Measurements from ENCODE around the gene TBC1D16. TPM values are rescaled to one million over a fixed set of nuclear protein-coding genes. Genes with fewer than 3 reads are reported as not detected.

TBC1D16 gene
- total RNA-seq, 1 donor from 2014 or later: 19.3 TPM

DNA sequence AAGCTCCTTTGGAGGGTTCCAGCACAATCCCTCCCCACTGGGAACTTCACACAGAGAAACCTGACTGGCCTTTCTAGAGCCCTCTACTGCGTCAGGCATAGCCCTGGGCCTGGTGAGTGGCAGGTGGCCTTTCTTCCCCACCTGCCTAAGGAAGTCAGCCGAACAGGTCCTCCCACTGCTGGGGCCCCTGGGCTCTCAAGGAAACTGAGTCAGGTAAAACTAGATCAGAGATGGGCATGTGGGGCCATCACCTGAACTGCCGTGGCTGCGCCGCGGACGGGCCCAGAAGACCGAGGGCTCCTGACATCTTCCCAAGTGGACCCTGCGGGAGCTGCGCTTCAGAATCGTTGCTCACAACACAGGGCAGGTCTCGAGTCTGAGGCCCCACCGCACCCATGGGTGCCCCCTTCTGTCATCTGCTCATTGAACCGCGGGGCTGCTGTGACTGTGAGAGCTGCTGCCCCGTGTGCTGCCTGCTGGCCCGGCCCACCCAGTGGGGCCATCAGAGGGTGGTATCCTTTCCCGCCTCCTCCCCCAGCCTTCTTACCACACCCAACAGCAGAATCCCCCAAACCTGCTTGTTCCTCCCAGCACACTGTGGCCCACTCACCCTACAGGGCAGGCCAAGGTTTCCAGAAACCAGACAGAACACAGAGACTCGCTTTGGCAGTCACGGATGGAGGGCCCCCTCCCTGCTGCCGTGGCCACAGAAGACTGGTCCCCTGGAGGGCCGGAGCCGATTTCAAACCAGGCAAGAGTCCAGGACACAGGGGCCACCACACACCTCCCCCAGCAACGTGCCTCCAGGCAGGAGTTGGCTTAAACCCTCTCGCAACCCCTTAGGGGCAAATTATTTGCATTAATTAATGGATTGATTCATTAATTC lies 81.1 kb downstream of the TBC1D16 start:
- Histone ChIP-seq H3K4me1 (ENCODE audit: control insufficient read depth in 3 of 3, insufficient read depth in 3 of 3, low read length in 3 of 3) (peaks cover 0 to 16% (median 13%) of the 10 kb centered on the region in 3 donors), H3K4me3 (ENCODE audit: low read length in 3 of 3) (no peak overlapping the region), H3K27me3 (ENCODE audit: control insufficient read depth in 3 of 3, insufficient read depth in 3 of 3, low read length in 3 of 3) (no peaks in the 10 kb centered on the region), H3K9me3 (ENCODE audit: control insufficient read depth in 3 of 3, low read length in 3 of 3) (no peaks in the 10 kb centered on the region), H3K9ac (ENCODE audit: low read depth in 1 of 3, low read length in 3 of 3) (no peak overlapping the region), H3K27ac (ENCODE audit: low read depth, low read length) (no peak overlapping the region), H3K36me3 (ENCODE audit: control insufficient read depth in 3 of 3, insufficient read depth in 3 of 3, low read length in 3 of 3) (peaks cover 0 to 4% (median 2%) of the 10 kb centered on the region in 3 donors)

DNA sequence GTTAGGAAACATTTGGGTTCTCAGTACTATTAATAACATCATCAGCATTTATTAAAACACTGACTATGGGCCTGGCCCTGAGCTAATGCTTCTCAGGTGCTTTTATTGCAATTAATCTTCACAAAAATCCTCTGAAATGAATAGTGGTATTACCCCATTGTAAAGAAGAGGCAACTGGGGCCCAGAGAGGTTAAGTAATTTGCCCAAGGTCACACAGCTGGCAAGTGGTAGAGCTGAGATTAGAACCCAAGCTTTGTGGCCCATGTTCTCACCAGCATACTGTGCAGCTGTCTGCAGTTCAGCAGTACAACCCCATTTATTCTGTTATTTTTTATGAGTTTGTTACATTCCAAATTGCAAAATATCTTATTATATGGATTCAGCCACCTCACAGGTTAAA lies 82.3 kb downstream of the TBC1D16 start:
- Histone ChIP-seq H3K4me3 (ENCODE audit: low read length in 3 of 3) (no peak overlapping the region), H3K4me1 (ENCODE audit: control insufficient read depth in 3 of 3, insufficient read depth in 3 of 3, low read length in 3 of 3) (peaks cover 0 to 16% (median 13%) of the 10 kb centered on the region in 3 donors), H3K27ac (ENCODE audit: low read depth, low read length) (no peak overlapping the region), H3K9ac (ENCODE audit: low read depth in 1 of 3, low read length in 3 of 3) (no peak overlapping the region), H3K9me3 (ENCODE audit: control insufficient read depth in 3 of 3, low read length in 3 of 3) (no peaks in the 10 kb centered on the region), H3K27me3 (ENCODE audit: control insufficient read depth in 3 of 3, insufficient read depth in 3 of 3, low read length in 3 of 3) (no peaks in the 10 kb centered on the region), H3K36me3 (ENCODE audit: control insufficient read depth in 3 of 3, insufficient read depth in 3 of 3, low read length in 3 of 3) (peaks cover 0 to 9% (median 4%) of the 10 kb centered on the region in 3 donors)

DNA sequence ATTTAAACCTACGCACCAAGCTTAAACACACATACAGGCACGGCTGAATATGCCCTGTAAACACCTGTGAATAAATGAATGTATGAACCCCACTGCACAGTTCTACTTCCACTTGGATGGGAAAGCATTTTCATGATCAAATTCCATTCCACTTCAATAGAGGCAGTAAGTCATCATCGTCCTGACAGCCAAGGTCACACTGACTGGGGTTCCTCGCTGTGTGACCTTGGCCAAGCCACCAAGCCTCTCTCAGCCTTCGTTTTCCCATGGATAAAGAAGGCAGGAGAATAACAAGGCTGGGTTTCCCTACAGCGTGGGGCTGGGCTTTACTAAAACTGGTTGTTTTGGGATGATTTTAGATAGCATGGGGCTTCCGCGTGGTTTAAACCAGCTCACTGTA lies 82.8 kb downstream of the TBC1D16 start:
- H3K4me3 ChIP-seq (ENCODE audit: low read length in 3 of 3): no peak overlapping the region
- H3K27me3 ChIP-seq (ENCODE audit: control insufficient read depth in 3 of 3, insufficient read depth in 3 of 3, low read length in 3 of 3): no peaks in the 10 kb centered on the region
- H3K27ac ChIP-seq (ENCODE audit: low read depth, low read length): no peak overlapping the region
- no peaks in the 10 kb centered on the region for H3K9me3 ChIP-seq (ENCODE audit: control insufficient read depth in 3 of 3, low read length in 3 of 3)
- peaks cover 0 to 16% (median 13%) of the 10 kb centered on the region in 3 donors for H3K4me1 ChIP-seq (ENCODE audit: control insufficient read depth in 3 of 3, insufficient read depth in 3 of 3, low read length in 3 of 3)
- H3K9ac ChIP-seq (ENCODE audit: low read depth in 1 of 3, low read length in 3 of 3): no peak overlapping the region
- peaks cover 0 to 10% (median 4%) of the 10 kb centered on the region in 3 donors for H3K36me3 ChIP-seq (ENCODE audit: control insufficient read depth in 3 of 3, insufficient read depth in 3 of 3, low read length in 3 of 3)

DNA sequence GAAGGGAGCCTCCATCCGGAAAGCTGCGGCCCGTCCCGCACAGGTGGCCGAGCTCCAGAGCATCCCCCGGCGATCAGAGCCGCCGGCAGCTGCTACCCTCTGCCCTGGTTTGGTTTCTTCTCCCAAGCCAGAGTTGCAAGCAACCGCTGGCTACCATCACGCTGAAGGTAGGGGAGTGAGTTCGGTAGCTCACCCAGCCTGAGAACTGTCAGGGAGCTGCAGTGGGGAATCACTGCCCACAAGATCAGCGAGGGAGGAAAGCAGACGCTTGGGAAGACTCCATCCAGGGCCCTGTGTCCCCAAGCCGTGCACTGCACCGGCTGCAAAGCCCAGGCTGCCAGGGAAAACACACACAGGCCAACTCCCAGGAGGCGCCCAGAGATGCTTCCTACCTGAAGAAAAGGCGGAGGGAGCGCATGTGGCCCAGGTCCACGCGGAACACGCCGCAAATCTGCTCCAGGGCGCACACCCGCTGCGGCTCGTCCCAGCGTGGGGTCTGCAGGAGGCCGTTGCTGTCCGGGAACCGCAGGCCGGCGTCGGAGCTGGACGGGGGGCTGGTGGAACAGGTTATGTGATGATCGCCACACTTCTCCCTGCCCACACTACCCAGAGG lies 83.3 kb downstream of the TBC1D16 start:
- Histone ChIP-seq H3K9ac (ENCODE audit: low read depth in 1 of 3, low read length in 3 of 3) (peak overlapping the region in 1 of 3 donors; percentile 25), H3K27ac (ENCODE audit: low read depth, low read length) (no peak overlapping the region), H3K4me3 (ENCODE audit: low read length in 3 of 3) (no peak overlapping the region)

DNA sequence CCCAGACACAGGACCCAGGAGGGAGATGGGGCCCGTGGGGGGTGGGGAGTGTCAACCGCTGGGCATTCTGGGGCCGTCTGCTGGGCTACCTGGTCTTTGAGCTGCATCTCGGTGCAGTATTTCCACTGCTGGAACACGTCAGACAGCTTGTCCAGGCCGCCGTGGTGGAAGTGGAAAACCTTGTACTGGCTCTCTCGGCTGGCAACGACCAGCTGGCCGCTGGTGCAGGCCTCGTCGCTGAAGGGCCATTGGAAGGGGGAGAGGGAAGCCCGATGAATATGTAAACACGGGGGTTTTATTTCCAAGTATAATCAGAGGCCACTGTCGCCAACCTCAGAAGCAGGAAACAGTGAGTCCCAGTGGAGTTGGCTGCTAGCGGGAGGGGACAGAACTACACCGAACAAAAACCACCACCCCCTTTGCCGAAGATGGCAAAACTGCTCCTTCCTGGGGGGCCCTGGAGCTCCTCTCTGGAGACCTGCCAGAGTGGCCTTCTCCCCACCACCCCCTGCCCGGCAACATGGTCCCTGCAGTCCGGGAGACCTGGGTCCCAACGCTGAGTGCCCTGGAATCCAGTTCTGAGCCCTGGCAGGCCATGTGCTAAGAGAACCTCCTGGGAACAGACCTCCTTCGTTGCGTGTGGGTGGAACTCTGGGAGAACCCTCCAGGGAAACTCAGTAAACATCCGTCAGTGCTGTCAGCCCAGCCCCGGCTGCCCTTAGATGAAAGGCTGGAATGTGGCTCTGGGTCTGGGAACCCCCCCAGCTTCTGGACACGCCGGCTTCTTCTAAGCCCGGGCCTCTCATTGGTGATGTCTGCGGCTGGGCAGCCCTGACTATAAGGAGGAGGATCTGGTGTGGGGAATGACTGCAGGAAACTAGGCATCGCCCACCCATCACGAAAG lies 84.1 kb downstream of the TBC1D16 start:
- Histone ChIP-seq H3K4me3 (ENCODE audit: low read length in 3 of 3) (peak overlapping the region in 1 of 3 donors; percentile 13), H3K36me3 (ENCODE audit: control insufficient read depth in 3 of 3, insufficient read depth in 3 of 3, low read length in 3 of 3) (peaks cover 6 to 15% (median 12%) of the 10 kb centered on the region in 3 donors), H3K4me1 (ENCODE audit: control insufficient read depth in 3 of 3, insufficient read depth in 3 of 3, low read length in 3 of 3) (peaks cover 0 to 16% (median 13%) of the 10 kb centered on the region in 3 donors), H3K9ac (ENCODE audit: low read depth in 1 of 3, low read length in 3 of 3) (peak overlapping the region in 2 of 3 donors; percentile 8 to 43), H3K27me3 (ENCODE audit: control insufficient read depth in 3 of 3, insufficient read depth in 3 of 3, low read length in 3 of 3) (no peaks in the 10 kb centered on the region), H3K9me3 (ENCODE audit: control insufficient read depth in 3 of 3, low read length in 3 of 3) (no peaks in the 10 kb centered on the region), H3K27ac (ENCODE audit: low read depth, low read length) (no peak overlapping the region)

More for the DNA sequence above, 83.3 kb downstream of the TBC1D16 start:
- Histone ChIP-seq H3K27me3 (ENCODE audit: control insufficient read depth in 3 of 3, insufficient read depth in 3 of 3, low read length in 3 of 3) (no peaks in the 10 kb centered on the region), H3K36me3 (ENCODE audit: control insufficient read depth in 3 of 3, insufficient read depth in 3 of 3, low read length in 3 of 3) (peaks cover 4 to 10% (median 7%) of the 10 kb centered on the region in 3 donors), H3K9me3 (ENCODE audit: control insufficient read depth in 3 of 3, low read length in 3 of 3) (no peaks in the 10 kb centered on the region), H3K4me1 (ENCODE audit: control insufficient read depth in 3 of 3, insufficient read depth in 3 of 3, low read length in 3 of 3) (peaks cover 0 to 16% (median 13%) of the 10 kb centered on the region in 3 donors)

DNA sequence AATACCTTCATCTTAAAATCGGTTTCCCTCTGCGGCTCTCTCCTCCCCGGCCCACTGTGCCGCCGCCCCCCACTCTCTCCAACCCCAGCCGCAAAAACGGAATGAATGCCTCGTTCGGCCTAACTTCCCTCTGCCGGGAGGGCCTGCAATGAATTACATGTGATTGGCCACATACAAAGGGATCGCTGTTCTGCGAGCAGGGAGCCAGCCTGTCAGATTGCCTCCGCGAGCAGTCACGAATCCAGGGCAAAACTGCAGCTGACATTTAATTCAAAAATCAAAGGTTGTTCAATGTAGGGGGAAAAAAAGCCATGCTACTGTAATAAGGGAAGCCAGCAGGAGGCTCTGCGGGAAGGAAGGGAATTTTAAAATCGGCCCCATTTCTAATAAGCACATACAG lies 84.9 kb downstream of the TBC1D16 start:
- H3K4me3 ChIP-seq (ENCODE audit: low read length in 3 of 3): no peak overlapping the region
- H3K9me3 ChIP-seq (ENCODE audit: control insufficient read depth in 3 of 3, low read length in 3 of 3): no peaks in the 10 kb centered on the region
- H3K27me3 ChIP-seq (ENCODE audit: control insufficient read depth in 3 of 3, insufficient read depth in 3 of 3, low read length in 3 of 3): no peaks in the 10 kb centered on the region
- H3K27ac ChIP-seq (ENCODE audit: low read depth, low read length): no peak overlapping the region
- H3K9ac ChIP-seq (ENCODE audit: low read depth in 1 of 3, low read length in 3 of 3): no peak overlapping the region
- H3K36me3 ChIP-seq (ENCODE audit: control insufficient read depth in 3 of 3, insufficient read depth in 3 of 3, low read length in 3 of 3): peaks cover 6 to 17% (median 13%) of the 10 kb centered on the region in 3 donors
- H3K4me1 ChIP-seq (ENCODE audit: control insufficient read depth in 3 of 3, insufficient read depth in 3 of 3, low read length in 3 of 3): peaks cover 0 to 16% (median 13%) of the 10 kb centered on the region in 3 donors

DNA sequence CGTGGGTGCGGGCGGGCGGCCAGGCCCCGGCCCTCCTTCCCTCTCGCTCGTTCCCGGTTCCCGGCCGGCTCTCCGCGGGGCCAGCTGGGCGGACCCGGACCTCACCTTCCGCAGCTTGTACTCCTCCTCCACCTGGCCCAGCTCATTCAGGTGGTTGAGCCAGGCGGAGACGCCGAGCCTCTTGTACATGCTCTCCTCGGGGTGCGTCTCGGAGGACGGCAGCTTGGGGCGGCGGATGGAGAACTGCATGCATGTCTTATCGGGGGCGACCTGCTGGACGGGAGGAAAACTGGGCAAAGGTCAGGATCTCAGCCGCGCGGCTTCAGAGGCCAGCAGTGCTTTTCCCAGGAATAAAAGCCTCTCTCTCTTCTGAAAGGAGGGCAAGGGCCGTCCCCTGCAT lies 85.4 kb downstream of the TBC1D16 start:
- Histone ChIP-seq H3K36me3 (ENCODE audit: control insufficient read depth in 3 of 3, insufficient read depth in 3 of 3, low read length in 3 of 3) (peaks cover 6 to 20% (median 13%) of the 10 kb centered on the region in 3 donors), H3K4me1 (ENCODE audit: control insufficient read depth in 3 of 3, insufficient read depth in 3 of 3, low read length in 3 of 3) (peaks cover 0 to 16% (median 13%) of the 10 kb centered on the region in 3 donors), H3K9me3 (ENCODE audit: control insufficient read depth in 3 of 3, low read length in 3 of 3) (no peaks in the 10 kb centered on the region), H3K9ac (ENCODE audit: low read depth in 1 of 3, low read length in 3 of 3) (no peak overlapping the region), H3K27ac (ENCODE audit: low read depth, low read length) (no peak overlapping the region), H3K27me3 (ENCODE audit: control insufficient read depth in 3 of 3, insufficient read depth in 3 of 3, low read length in 3 of 3) (no peaks in the 10 kb centered on the region), H3K4me3 (ENCODE audit: low read length in 3 of 3) (no peak overlapping the region)

DNA sequence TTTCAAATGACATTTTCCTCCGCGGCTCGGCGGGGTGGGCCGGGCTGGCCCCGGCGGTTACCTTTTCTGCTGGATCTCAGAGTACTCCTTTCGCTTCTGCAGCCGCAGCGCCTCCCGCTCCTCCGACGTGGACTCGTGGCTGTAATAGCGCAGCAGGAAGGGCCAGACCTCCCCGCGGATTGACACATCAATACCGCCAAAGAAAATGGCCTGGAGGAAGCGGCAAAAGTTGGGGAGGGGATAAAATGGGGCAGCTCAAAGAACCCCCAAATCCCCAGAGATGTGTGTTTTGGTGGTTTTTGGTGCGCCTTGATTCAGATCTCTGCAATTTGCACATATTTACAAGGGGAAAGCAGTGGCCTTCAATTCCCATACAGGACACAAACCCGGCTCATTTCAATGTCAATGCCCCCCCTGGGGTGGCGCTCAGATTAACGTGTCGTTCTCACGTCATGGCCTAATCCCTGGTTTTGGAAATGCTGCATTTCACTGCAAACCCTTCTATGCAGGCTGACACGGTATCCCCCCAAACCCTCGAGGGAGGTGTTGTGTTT lies 85.9 kb downstream of the TBC1D16 start:
- Histone ChIP-seq H3K9me3 (ENCODE audit: control insufficient read depth in 3 of 3, low read length in 3 of 3) (no peaks in the 10 kb centered on the region), H3K9ac (ENCODE audit: low read depth in 1 of 3, low read length in 3 of 3) (no peak overlapping the region), H3K27me3 (ENCODE audit: control insufficient read depth in 3 of 3, insufficient read depth in 3 of 3, low read length in 3 of 3) (no peaks in the 10 kb centered on the region), H3K4me1 (ENCODE audit: control insufficient read depth in 3 of 3, insufficient read depth in 3 of 3, low read length in 3 of 3) (peaks cover 0 to 16% (median 13%) of the 10 kb centered on the region in 3 donors), H3K36me3 (ENCODE audit: control insufficient read depth in 3 of 3, insufficient read depth in 3 of 3, low read length in 3 of 3) (peaks cover 6 to 20% (median 13%) of the 10 kb centered on the region in 3 donors), H3K4me3 (ENCODE audit: low read length in 3 of 3) (no peak overlapping the region), H3K27ac (ENCODE audit: low read depth, low read length) (no peak overlapping the region)

DNA sequence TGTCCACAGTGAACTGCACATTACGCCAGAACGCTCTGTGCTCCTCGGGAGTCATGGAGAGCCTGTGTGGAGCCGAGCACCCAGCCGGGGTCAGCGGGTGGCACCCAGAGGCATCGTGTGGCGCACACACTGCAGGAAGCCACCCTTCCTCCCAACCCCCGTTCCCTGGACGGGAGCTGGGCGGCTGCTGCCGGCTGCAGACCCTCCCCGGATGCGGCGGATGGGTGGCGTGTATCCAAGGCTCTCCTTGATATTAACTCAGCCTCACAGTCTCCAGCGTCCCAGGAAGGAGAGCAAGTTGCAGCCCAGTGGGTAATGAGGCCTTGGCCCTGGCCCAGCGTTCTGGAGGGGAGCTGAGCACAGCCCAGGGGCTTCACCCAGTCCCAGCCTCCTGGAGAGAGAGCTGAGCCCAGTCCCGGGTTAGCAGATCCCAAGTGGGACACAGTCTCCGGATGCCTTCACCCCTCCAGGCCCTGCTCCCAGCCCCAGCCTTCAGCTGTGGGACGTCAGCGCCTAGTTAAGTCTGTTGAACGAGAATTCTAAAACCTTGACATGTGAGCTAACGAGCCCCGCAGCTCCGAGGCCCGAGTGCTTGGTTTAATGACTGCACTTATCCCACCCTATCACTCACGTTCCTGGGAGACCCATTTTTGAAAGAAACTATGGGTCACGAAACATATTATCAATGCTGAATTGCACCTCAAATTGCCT lies 86.6 kb downstream of the TBC1D16 start:
- no peak overlapping the region for H3K9ac ChIP-seq (ENCODE audit: low read depth in 1 of 3, low read length in 3 of 3)
- no peak overlapping the region for H3K4me3 ChIP-seq (ENCODE audit: low read length in 3 of 3)
- no peaks in the 10 kb centered on the region for H3K27me3 ChIP-seq (ENCODE audit: control insufficient read depth in 3 of 3, insufficient read depth in 3 of 3, low read length in 3 of 3)
- H3K4me1 ChIP-seq (ENCODE audit: control insufficient read depth in 3 of 3, insufficient read depth in 3 of 3, low read length in 3 of 3): peaks cover 0 to 16% (median 13%) of the 10 kb centered on the region in 3 donors
- H3K36me3 ChIP-seq (ENCODE audit: control insufficient read depth in 3 of 3, insufficient read depth in 3 of 3, low read length in 3 of 3): peaks cover 6 to 24% (median 14%) of the 10 kb centered on the region in 3 donors
- H3K27ac ChIP-seq (ENCODE audit: low read depth, low read length): no peak overlapping the region
- H3K9me3 ChIP-seq (ENCODE audit: control insufficient read depth in 3 of 3, low read length in 3 of 3): no peaks in the 10 kb centered on the region

Data from skeletal muscle tissue (tissue), 4 donors.